WTC11 (cell line): Measurements from ENCODE around the gene TMEM120B. TPM values are rescaled to one million over a fixed set of nuclear protein-coding genes. Genes with fewer than 3 reads are reported as not detected.
A peak's percentile ranks its signal among the peaks of the same experiment; 100 is the strongest.
"Not testable (repeated sequence)": the region's sequence is repeated elsewhere in the genome, so short reads cannot be mapped to it uniquely, and the experiment has no call there.

Experiments
- ATAC-seq: fragments of 200-7000 bp; cut with Tn5 transposase; 2 replicates; pipeline ENCODE4 v1.10.0; 2021; ENCODE audit warnings: mild to moderate bottlenecking, moderate library complexity
- CTCF ChIA-PET: fragments of 300-600 bp; sonication (Branson Sonifier 250); formaldehyde crosslinking; loops from one replicate; lab custom pipeline; 2021; ENCODE audit warnings: antibody characterized with exemption; lab: Charles Lee
- POLR2A ChIA-PET: fragments of 350-600 bp; sonication (Branson Sonifier 250); formaldehyde crosslinking; loops from one replicate; lab custom pipeline; 2021; ENCODE audit warnings: antibody characterized with exemption; lab: Charles Lee
- DNase-seq: peaks from one replicate; pipeline ENCODE4 v3.0.0; 2021; ENCODE audit warnings: low spot score
- H3K27ac Mint-ChIP-seq: 2 replicates; pipeline ENCODE4 v1.8.0; 2021; ENCODE audit warnings: mixed read lengths
- H3K27me3 Mint-ChIP-seq: 2 replicates; pipeline ENCODE4 v1.8.0; 2021; ENCODE audit warnings: low read depth, mild to moderate bottlenecking, moderate library complexity, mixed read lengths
- H3K36me3 Mint-ChIP-seq: 2 replicates; pipeline ENCODE4 v1.8.0; 2021; ENCODE audit warnings: mixed read lengths
- H3K4me1 Mint-ChIP-seq: 2 replicates; pipeline ENCODE4 v1.8.0; 2022; ENCODE audit warnings: mixed read lengths
- H3K4me3 Mint-ChIP-seq: 2 replicates; pipeline ENCODE4 v1.8.0; 2021; ENCODE audit warnings: mild to moderate bottlenecking, moderate library complexity, mixed read lengths
- H3K9me3 Mint-ChIP-seq: 2 replicates; pipeline ENCODE4 v1.8.0; 2021; ENCODE audit warnings: mixed read lengths
- ATF1 ChIP-seq: sonication (generic); formaldehyde crosslinking; IDR thresholded peaks from 2 replicates; pipeline ENCODE4 v1.8.1; 2023; ENCODE audit warnings: mild to moderate bottlenecking, moderate library complexity, missing genetic modification reagents
- EMX1 ChIP-seq: fragments of 250-450 bp; sonication (Bioruptor Pico); IDR thresholded peaks from 2 replicates; pipeline ENCODE4 v1.8.0; 2021; ENCODE audit warnings: mild to moderate bottlenecking
- ETV6 ChIP-seq: sonication (generic); formaldehyde crosslinking; IDR thresholded peaks from 2 replicates; pipeline ENCODE4 v1.8.1; 2022; ENCODE audit warnings: mild to moderate bottlenecking, missing genetic modification reagents
- FOXJ3 ChIP-seq: sonication (generic); formaldehyde crosslinking; IDR thresholded peaks from 2 replicates; pipeline ENCODE4 v1.9.0; 2021; ENCODE audit warnings: missing genetic modification reagents, mild to moderate bottlenecking, borderline replicate concordance
- GABPB1 ChIP-seq: sonication (generic); formaldehyde crosslinking; IDR thresholded peaks from 2 replicates; pipeline ENCODE4 v1.8.1; 2023; ENCODE audit warnings: mild to moderate bottlenecking, missing genetic modification reagents
- GTF2I ChIP-seq: fragments of 250-450 bp; sonication (Bioruptor Pico); conservative IDR thresholded peaks from 2 replicates; pipeline ENCODE4 v1.4.0; 2021; ENCODE audit warnings: mild to moderate bottlenecking
- HMGA2 ChIP-seq: fragments of 250-450 bp; sonication (Bioruptor Pico); IDR thresholded peaks from 2 replicates; pipeline ENCODE4 v1.4.0; 2021; ENCODE audit warnings: mild to moderate bottlenecking, moderate library complexity
- HMGXB4 ChIP-seq: sonication (generic); formaldehyde crosslinking; IDR thresholded peaks from 2 replicates; pipeline ENCODE4 v1.8.1; 2023; ENCODE audit warnings: mild to moderate bottlenecking, moderate library complexity, missing genetic modification reagents
- IRF2 ChIP-seq: sonication (generic); formaldehyde crosslinking; IDR thresholded peaks from 2 replicates; pipeline ENCODE4 v1.8.0; 2022; ENCODE audit warnings: low read depth, missing genetic modification reagents, borderline replicate concordance
- MXD4 ChIP-seq: fragments of 250-450 bp; sonication (Bioruptor Pico); IDR thresholded peaks from 2 replicates; pipeline ENCODE4 v1.8.0; 2021; ENCODE audit warnings: mild to moderate bottlenecking, moderate library complexity, borderline replicate concordance
- NFATC4 ChIP-seq: fragments of 250-450 bp; sonication (Bioruptor Pico); IDR thresholded peaks from 2 replicates; pipeline ENCODE4 v1.9.0; 2021; ENCODE audit warnings: mild to moderate bottlenecking
- NFYB ChIP-seq: sonication (generic); formaldehyde crosslinking; conservative IDR thresholded peaks from 2 replicates; pipeline ENCODE4 v1.8.0; 2022; ENCODE audit warnings: low read depth, missing genetic modification reagents
- NR1H2 ChIP-seq: sonication (generic); formaldehyde crosslinking; IDR thresholded peaks from 2 replicates; pipeline ENCODE4 v1.9.0; 2021; ENCODE audit warnings: mild to moderate bottlenecking, moderate library complexity, missing genetic modification reagents
- NR2C2 ChIP-seq: sonication (generic); formaldehyde crosslinking; IDR thresholded peaks from 2 replicates; pipeline ENCODE4 v1.8.0; 2022; ENCODE audit warnings: mild to moderate bottlenecking, missing genetic modification reagents
- PREB ChIP-seq: sonication (generic); formaldehyde crosslinking; IDR thresholded peaks from 2 replicates; pipeline ENCODE4 v1.8.1; 2022; ENCODE audit warnings: mild to moderate bottlenecking, missing genetic modification reagents, moderate library complexity, borderline replicate concordance
- PRRX2 ChIP-seq: fragments of 250-450 bp; sonication (Bioruptor Pico); IDR thresholded peaks from 2 replicates; pipeline ENCODE4 v1.8.0; 2021; ENCODE audit warnings: mild to moderate bottlenecking
- SOX15 ChIP-seq: fragments of 250-450 bp; sonication (Bioruptor Pico); IDR thresholded peaks from 2 replicates; pipeline ENCODE4 v1.9.0; 2021; ENCODE audit warnings: mild to moderate bottlenecking
- ZMAT4 ChIP-seq: fragments of 250-450 bp; sonication (Bioruptor Pico); IDR thresholded peaks from 2 replicates; pipeline ENCODE4 v1.9.0; 2021; ENCODE audit warnings: mild to moderate bottlenecking
- ZNF121 ChIP-seq: sonication (generic); formaldehyde crosslinking; IDR thresholded peaks from 2 replicates; pipeline ENCODE4 v1.8.0; 2023; ENCODE audit warnings: missing genetic modification reagents
- ZNF423 ChIP-seq: fragments of 250-450 bp; sonication (Bioruptor Pico); IDR thresholded peaks from 2 replicates; pipeline ENCODE4 v2.1.2; 2022; ENCODE audit warnings: mild to moderate bottlenecking, moderate library complexity
- total RNA-seq: library from RNA; stranded (reverse); gene quantifications from 3 replicates; pipeline ENCODE4 v1.2.3, GENCODE V29; 2021
- TF ChIP-seq, protein P1 (sequence below): sonication (generic); formaldehyde crosslinking; IDR thresholded peaks from 2 replicates; pipeline ENCODE4 v1.8.0; 2022; ENCODE audit warnings: missing genetic modification reagents
- TF ChIP-seq, protein P2 (sequence below): sonication (generic); formaldehyde crosslinking; IDR thresholded peaks from 2 replicates; pipeline ENCODE4 v1.8.1; 2022; ENCODE audit warnings: low read depth, mild to moderate bottlenecking, moderate library complexity, missing genetic modification reagents, borderline replicate concordance
- TF ChIP-seq, protein P3 (sequence below): sonication (generic); formaldehyde crosslinking; IDR thresholded peaks from 2 replicates; pipeline ENCODE4 v1.8.0; 2022; ENCODE audit warnings: mild to moderate bottlenecking, missing genetic modification reagents

TMEM120B gene
- total RNA-seq, 1 experiment from 2014 or later: 36.9 TPM

DNA sequence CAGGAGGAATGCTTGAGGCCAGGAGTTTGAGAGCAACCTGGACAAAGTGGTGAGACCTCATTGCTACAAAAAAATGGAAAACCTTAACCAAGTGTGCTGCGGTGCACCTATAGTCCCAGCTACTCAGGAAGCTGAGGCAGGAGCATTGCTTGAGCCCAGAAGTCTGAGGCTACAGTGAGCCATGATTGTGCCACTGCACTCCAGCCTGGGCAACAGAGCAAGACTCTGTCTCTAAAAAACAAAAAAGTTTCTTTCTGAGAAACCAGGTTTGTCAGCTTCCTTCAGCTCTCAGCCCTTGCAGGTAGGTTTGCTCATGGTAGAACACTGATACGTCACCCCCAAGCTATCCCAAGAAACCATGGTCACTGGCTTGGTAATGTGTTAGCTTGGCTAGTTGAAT is 23.1 kb upstream of the TMEM120B start:
- no peak for DNase-seq
- Mint-ChIP-seq H3K36me3 (no peaks in the 10 kb centered on the region), H3K27me3 (no peaks in the 10 kb centered on the region), H3K9me3 (no peaks in the 10 kb centered on the region), H3K27ac (no peak overlapping the region), H3K4me1 (peaks cover 5% of the 10 kb centered on the region; the same call in 1 of the 2 replicates), H3K4me3 (no peak overlapping the region)
- CTCF ChIA-PET: interaction anchor here (1.1 to 2.4 kb wide), 3 partner anchors 23 to 105 kb away, joined by 3 to 6 read pairs (median 4); partner anchors contain the start of gene TMEM120B
- no peak for TF ChIP-seq GTF2I (CRISPR knock-in tag)
- TF ChIP-seq PRRX2 (CRISPR knock-in tag): no peak
- TF ChIP-seq ETV6 (CRISPR knock-in tag): no peak
- no peak for TF ChIP-seq NFYB (CRISPR knock-in tag)
- no peak for TF ChIP-seq ZNF121 (CRISPR knock-in tag)
- no peak for TF ChIP-seq FOXJ3 (CRISPR knock-in tag)
- no peak for TF ChIP-seq HMGA2
- TF ChIP-seq, protein P1, sequence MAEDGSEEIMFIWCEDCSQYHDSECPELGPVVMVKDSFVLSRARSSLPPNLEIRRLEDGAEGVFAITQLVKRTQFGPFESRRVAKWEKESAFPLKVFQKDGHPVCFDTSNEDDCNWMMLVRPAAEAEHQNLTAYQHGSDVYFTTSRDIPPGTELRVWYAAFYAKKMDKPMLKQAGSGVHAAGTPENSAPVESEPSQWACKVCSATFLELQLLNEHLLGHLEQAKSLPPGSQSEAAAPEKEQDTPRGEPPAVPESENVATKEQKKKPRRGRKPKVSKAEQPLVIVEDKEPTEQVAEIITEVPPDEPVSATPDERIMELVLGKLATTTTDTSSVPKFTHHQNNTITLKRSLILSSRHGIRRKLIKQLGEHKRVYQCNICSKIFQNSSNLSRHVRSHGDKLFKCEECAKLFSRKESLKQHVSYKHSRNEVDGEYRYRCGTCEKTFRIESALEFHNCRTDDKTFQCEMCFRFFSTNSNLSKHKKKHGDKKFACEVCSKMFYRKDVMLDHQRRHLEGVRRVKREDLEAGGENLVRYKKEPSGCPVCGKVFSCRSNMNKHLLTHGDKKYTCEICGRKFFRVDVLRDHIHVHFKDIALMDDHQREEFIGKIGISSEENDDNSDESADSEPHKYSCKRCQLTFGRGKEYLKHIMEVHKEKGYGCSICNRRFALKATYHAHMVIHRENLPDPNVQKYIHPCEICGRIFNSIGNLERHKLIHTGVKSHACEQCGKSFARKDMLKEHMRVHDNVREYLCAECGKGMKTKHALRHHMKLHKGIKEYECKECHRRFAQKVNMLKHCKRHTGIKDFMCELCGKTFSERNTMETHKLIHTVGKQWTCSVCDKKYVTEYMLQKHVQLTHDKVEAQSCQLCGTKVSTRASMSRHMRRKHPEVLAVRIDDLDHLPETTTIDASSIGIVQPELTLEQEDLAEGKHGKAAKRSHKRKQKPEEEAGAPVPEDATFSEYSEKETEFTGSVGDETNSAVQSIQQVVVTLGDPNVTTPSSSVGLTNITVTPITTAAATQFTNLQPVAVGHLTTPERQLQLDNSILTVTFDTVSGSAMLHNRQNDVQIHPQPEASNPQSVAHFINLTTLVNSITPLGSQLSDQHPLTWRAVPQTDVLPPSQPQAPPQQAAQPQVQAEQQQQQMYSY: no peak
- no peak for TF ChIP-seq IRF2 (CRISPR knock-in tag)
- TF ChIP-seq HMGXB4: no peak
- no peak for TF ChIP-seq EMX1 (CRISPR knock-in tag)
- TF ChIP-seq, protein P2, sequence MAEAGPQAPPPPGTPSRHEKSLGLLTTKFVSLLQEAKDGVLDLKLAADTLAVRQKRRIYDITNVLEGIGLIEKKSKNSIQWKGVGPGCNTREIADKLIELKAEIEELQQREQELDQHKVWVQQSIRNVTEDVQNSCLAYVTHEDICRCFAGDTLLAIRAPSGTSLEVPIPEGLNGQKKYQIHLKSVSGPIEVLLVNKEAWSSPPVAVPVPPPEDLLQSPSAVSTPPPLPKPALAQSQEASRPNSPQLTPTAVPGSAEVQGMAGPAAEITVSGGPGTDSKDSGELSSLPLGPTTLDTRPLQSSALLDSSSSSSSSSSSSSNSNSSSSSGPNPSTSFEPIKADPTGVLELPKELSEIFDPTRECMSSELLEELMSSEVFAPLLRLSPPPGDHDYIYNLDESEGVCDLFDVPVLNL (CRISPR knock-in tag): no peak
- no peak for TF ChIP-seq ZNF423 (CRISPR knock-in tag)
- TF ChIP-seq, protein P3, sequence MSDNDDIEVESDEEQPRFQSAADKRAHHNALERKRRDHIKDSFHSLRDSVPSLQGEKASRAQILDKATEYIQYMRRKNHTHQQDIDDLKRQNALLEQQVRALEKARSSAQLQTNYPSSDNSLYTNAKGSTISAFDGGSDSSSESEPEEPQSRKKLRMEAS (CRISPR knock-in tag): no peak
- ATAC-seq: no peak
- POLR2A ChIA-PET: no interaction called here

GRCh38 chr12:121692744-121693143 is 19.8 kb upstream of the TMEM120B start:
- H3K36me3 Mint-ChIP-seq, H3K27me3 Mint-ChIP-seq, DNase-seq, H3K4me3 Mint-ChIP-seq, POLR2A ChIA-PET, H3K4me1 Mint-ChIP-seq, H3K27ac Mint-ChIP-seq, H3K9me3 Mint-ChIP-seq, ATAC-seq: not testable (repeated sequence)
- peak; percentile 89 for TF ChIP-seq ZNF121 (CRISPR knock-in tag)
- CTCF ChIA-PET: interaction anchor here (0.6 to 1.9 kb wide), 3 partner anchors 10 to 101 kb away, joined by 3 to 12 read pairs (median 3); partner anchors contain the start of gene RHOF

GRCh38 chr12:121693155-121693687 is 19.3 kb upstream of the TMEM120B start:
- H3K27ac Mint-ChIP-seq: no peak overlapping the region
- H3K36me3 Mint-ChIP-seq: no peaks in the 10 kb centered on the region
- H3K4me3 Mint-ChIP-seq: no peak overlapping the region
- DNase-seq (no peak), ATAC-seq (no peak)
- peaks cover 3% of the 10 kb centered on the region; the same call in 1 of the 2 replicates for H3K4me1 Mint-ChIP-seq
- no peaks in the 10 kb centered on the region for H3K9me3 Mint-ChIP-seq
- CTCF ChIA-PET: interaction anchor here (0.6 to 1.9 kb wide), 4 partner anchors 11 to 101 kb away, joined by 3 to 12 read pairs (median 4); partner anchors contain the start of gene RHOF
- H3K27me3 Mint-ChIP-seq: no peaks in the 10 kb centered on the region
- POLR2A ChIA-PET: interaction anchor here (0.6 kb wide), 1 partner anchor 227 kb away, joined by 6 read pairs; no protein-coding TSS in a partner anchor
- TF ChIP-seq, protein P2 (CRISPR knock-in tag): no peak
- TF ChIP-seq GABPB1 (CRISPR knock-in tag): no peak
- no peak for TF ChIP-seq NR1H2
- TF ChIP-seq SOX15 (CRISPR knock-in tag): no peak
- no peak for TF ChIP-seq ATF1
- TF ChIP-seq PREB: no peak
- no peak for TF ChIP-seq MXD4 (CRISPR knock-in tag)
- TF ChIP-seq ZMAT4 (CRISPR knock-in tag): no peak
- TF ChIP-seq NFATC4 (CRISPR knock-in tag): no peak
- TF ChIP-seq NR2C2 (CRISPR knock-in tag): no peak
